ENCODE measurements around the gene SORCS2.

DNA sequence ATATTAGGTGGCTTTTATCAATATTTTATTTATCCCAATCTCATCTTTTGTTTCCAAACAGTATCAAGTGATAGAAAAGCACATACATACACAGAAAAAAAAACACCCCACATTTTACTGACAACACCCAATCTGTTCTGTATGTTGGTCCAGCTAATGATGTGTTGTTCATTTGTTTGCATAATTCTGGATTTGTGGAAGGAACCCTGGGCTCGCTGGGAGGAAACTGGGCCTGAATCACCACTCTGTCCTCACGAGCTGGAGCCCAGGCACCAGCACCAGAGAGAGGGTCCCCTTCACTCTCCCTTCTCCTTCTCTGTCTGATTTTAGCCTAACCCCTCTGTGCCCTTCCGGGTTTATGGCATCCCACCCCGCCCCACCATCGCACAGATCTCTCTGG is 162.6 kb downstream of the SORCS2 start:
- TF ChIP-seq POLR2A (IDR thresholded peaks at IDR 0.05) (no peak), EP300 (IDR thresholded peaks at IDR 0.05) (no peak), POLR2AphosphoS5 (IDR thresholded peaks at IDR 0.05) (no peak)
- TF ChIP-seq, protein P1, sequence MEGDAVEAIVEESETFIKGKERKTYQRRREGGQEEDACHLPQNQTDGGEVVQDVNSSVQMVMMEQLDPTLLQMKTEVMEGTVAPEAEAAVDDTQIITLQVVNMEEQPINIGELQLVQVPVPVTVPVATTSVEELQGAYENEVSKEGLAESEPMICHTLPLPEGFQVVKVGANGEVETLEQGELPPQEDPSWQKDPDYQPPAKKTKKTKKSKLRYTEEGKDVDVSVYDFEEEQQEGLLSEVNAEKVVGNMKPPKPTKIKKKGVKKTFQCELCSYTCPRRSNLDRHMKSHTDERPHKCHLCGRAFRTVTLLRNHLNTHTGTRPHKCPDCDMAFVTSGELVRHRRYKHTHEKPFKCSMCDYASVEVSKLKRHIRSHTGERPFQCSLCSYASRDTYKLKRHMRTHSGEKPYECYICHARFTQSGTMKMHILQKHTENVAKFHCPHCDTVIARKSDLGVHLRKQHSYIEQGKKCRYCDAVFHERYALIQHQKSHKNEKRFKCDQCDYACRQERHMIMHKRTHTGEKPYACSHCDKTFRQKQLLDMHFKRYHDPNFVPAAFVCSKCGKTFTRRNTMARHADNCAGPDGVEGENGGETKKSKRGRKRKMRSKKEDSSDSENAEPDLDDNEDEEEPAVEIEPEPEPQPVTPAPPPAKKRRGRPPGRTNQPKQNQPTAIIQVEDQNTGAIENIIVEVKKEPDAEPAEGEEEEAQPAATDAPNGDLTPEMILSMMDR (IDR thresholded peaks at IDR 0.05): no peak
